GM23248 (cell line): ENCODE data around the gene AKAP4.

ENCODE experiments used
- EZH2 ChIP-seq: fragments of 200-600 bp; sonication (generic); IDR thresholded peaks from 2 replicates; pipeline ENCODE4 v1.6.1; 2018; ENCODE audit warnings: antibody characterized with exemption, mild to moderate bottlenecking; ENCODE audit not compliant: insufficient read depth, poor library complexity, severe bottlenecking
- EZH2phosphoT487 ChIP-seq: fragments of 200-600 bp; sonication (generic); IDR thresholded peaks from 2 replicates; pipeline ENCODE4 v1.6.1; 2018; ENCODE audit warnings: antibody characterized with exemption, moderate library complexity, mild to moderate bottlenecking, low read depth; ENCODE audit not compliant: insufficient read depth

- TF ChIP-seq EZH2 (no peak), EZH2phosphoT487 (no peak)
Observed at GRCh38 chrX:50154429-50154828, 46.4 kb downstream of the AKAP4 start.
